ENCODE measurements around the gene FGFRL1. TPM values are rescaled to one million over a fixed set of nuclear protein-coding genes. Genes with fewer than 3 reads are reported as not detected.
A peak's percentile ranks its signal among the peaks of the same experiment; 100 is the strongest.

Gene FGFRL1, protein sequence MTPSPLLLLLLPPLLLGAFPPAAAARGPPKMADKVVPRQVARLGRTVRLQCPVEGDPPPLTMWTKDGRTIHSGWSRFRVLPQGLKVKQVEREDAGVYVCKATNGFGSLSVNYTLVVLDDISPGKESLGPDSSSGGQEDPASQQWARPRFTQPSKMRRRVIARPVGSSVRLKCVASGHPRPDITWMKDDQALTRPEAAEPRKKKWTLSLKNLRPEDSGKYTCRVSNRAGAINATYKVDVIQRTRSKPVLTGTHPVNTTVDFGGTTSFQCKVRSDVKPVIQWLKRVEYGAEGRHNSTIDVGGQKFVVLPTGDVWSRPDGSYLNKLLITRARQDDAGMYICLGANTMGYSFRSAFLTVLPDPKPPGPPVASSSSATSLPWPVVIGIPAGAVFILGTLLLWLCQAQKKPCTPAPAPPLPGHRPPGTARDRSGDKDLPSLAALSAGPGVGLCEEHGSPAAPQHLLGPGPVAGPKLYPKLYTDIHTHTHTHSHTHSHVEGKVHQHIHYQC
- total RNA-seq: 10 to 100 TPM; 59.0 to 93.9 (median 77.2) TPM

DNA sequence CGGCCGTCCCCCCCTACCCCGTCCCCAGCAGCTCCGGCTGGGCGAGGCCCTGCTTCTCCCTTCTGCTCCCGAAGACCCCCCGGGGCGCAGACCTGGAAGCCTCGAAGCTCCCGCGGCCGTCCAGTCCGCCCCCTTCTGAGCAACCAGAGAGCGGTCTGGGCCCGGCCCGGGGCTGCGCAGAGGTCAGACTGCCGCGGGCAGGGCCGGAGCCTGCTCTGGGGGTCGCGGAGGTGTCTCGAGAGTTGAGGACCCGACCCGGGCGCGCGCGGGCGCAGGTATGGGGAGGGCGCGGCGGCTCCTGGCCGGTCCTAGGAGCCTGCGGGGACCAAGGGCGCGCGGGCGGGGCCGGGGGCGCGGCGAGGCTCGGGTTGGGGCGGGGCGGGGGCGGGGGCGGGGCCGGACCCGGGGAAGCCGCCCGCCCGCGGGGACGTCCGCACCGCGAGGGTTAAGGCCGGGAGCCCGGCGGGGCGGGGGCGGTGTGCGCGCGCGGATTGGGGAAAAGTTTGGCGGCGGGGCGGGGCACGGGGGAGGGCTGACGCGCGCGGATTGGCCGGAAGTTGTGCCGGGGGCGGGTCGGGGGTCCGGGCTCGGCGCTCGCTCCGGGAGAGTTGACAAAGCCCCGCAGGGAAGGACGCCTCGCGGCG is at the start of gene FGFRL1:
FGFRL1 (plus strand) TSS at position 605 of the 644 bp plus-strand sequence. CDS start 860 bp downstream, outside the sequence.
- Histone ChIP-seq H3K27ac (peak within 1 kb of the TSS; percentile 50 to 93 (median 74)), H3K27me3 (no peaks in the 10 kb centered on the region), H3K36me3 (no peaks in the 10 kb centered on the region), H3K9me3 (no peaks in the 10 kb centered on the region), H3K4me1 (peaks cover 32 to 34% of the 10 kb centered on the region in 2 donors), H3K4me3 (replicated peaks in 1 of 3) (peak within 1 kb of the TSS in 2 of 3 donors; percentile 60 to 67)
- WGBS, 2 donors: 1% methylated on average over 15 of the region's 89 CpGs; no CpG with 5 or more reads in 1 of the 2 donors
- peak in 1 of 2 donors; percentile 61 for TF ChIP-seq POLR2A (IDR thresholded peaks at IDR 0.05)
- TF ChIP-seq, protein P1, sequence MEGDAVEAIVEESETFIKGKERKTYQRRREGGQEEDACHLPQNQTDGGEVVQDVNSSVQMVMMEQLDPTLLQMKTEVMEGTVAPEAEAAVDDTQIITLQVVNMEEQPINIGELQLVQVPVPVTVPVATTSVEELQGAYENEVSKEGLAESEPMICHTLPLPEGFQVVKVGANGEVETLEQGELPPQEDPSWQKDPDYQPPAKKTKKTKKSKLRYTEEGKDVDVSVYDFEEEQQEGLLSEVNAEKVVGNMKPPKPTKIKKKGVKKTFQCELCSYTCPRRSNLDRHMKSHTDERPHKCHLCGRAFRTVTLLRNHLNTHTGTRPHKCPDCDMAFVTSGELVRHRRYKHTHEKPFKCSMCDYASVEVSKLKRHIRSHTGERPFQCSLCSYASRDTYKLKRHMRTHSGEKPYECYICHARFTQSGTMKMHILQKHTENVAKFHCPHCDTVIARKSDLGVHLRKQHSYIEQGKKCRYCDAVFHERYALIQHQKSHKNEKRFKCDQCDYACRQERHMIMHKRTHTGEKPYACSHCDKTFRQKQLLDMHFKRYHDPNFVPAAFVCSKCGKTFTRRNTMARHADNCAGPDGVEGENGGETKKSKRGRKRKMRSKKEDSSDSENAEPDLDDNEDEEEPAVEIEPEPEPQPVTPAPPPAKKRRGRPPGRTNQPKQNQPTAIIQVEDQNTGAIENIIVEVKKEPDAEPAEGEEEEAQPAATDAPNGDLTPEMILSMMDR (IDR thresholded peaks at IDR 0.05): no peak
- DNase-seq: peak; percentile 94 to 96
- intact Hi-C loops (cut with DNase I): loop anchor here (10.0 kb wide), 1 partner anchor 334 kb away; the partner anchor contains the start of gene UVSSA

DNA sequence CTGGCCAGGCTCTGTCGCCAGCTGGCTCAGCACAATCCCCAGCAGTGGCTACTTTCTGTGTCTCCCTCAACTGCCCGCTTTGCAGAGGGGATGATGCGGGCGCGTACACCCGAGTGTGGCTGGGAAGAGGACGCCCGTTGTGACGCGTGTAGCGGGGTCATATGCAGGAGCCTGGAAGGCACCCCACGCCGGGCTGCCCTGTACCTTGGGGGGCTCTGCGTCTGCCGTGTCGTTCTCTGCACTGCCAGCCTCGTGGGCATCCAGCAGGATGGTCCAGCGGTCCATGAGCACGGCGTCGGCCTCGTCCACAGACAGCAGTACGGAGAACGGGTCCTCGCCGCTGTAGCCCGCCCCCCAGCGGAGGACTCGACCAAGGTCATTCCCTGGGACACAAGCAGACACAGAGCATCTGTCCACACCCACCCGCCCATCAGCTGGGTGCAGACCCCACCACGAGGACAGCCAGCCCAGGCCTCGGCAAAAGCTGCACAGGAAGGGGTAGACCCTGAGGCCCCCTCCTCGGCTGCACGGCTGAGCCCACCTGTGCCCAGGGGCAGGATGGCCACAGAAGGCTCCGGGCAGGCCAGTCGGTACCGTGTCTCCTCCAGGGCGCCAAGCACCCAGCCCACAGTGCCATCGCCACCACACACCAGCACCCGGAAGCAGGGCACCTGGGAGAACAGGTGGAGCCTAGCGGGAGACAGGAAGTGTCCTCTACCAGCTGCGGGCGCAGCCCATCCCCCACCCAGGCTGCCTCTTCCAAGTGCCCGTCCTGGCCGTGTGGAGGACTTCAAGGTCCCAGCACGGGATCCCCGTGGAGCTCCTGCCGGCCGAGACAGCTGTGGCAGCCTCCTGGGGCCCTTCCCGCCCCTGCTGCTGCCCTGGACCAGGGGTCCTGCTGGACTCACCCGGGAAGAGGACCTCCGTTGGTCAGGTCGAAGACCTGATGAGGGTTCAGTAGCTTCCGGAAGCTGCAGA is 48.9 kb upstream of the FGFRL1 start:
- intact Hi-C loops (cut with DNase I): no loop called here
- Histone ChIP-seq H3K27ac (no peak overlapping the region), H3K9me3 (no peaks in the 10 kb centered on the region), H3K4me3 (replicated peaks in 1 of 3) (no peak overlapping the region), H3K36me3 (peaks cover 8 to 18% of the 10 kb centered on the region in 2 donors), H3K4me1 (no peaks in the 10 kb centered on the region), H3K27me3 (no peaks in the 10 kb centered on the region)
- 90 to 91% methylated on average over 23 to 34 of the region's 54 CpGs for WGBS, 2 donors
- TF ChIP-seq, protein P1 (IDR thresholded peaks at IDR 0.05): no peak
- no peak for TF ChIP-seq POLR2A (IDR thresholded peaks at IDR 0.05)
- DNase-seq: no peak

DNA sequence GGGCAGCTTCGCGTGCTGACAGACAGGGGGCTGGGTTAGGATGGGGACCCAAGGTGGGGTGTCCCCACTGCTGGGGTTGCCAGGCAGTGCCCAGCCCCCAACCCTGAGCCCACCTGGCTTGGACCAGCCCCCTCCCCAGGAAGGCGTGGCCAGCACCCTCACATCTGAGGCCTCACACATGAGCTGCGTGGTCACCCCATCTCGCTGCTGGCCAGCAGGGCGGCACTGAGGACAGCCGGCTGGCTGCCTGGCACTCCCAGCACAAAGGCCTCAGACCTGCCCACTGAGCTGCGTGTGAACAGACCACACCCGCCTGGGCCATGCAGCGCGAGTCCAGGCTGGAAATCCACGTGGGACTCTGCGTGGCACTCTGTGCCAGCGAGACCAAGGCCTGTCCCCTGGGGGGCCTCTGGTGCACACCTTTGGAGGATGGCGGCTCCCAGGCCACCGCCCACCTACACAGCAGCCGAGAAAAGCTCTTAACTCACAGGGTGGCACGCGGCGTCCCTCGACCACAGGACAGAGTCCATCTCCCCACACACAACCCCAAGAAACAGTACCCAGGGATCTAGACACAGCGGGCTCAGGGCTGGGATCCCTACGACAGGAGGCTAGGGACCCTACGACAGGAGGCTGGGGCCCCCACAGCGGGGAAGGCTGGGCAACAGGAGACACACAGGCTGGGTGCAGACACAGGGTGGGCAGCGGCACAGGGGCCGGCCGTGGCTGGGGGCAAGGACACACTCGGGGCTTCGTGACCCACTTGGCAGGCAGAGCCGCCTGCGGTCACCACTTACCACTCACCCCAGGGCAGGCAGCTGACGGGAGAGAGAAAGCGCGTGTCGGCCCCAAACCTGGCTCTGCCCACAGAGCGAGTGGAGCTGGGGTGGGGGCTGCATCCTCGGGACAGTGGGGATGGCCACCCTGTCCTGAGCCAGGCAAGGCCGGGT is 47.9 kb upstream of the FGFRL1 start:
- Histone ChIP-seq H3K9me3 (no peaks in the 10 kb centered on the region), H3K4me3 (replicated peaks in 1 of 3) (no peak overlapping the region), H3K27ac (no peak overlapping the region), H3K4me1 (peaks cover 0 to 4% of the 10 kb centered on the region in 2 donors), H3K27me3 (no peaks in the 10 kb centered on the region), H3K36me3 (peaks cover 8 to 12% of the 10 kb centered on the region in 2 donors)
- DNase-seq: no peak
- TF ChIP-seq, protein P1 (IDR thresholded peaks at IDR 0.05): no peak
- TF ChIP-seq POLR2A (IDR thresholded peaks at IDR 0.05): no peak
- 94 to 96% methylated on average over 9 to 24 of the region's 39 CpGs for WGBS, 2 donors
- intact Hi-C loops (cut with DNase I): no loop called here

DNA sequence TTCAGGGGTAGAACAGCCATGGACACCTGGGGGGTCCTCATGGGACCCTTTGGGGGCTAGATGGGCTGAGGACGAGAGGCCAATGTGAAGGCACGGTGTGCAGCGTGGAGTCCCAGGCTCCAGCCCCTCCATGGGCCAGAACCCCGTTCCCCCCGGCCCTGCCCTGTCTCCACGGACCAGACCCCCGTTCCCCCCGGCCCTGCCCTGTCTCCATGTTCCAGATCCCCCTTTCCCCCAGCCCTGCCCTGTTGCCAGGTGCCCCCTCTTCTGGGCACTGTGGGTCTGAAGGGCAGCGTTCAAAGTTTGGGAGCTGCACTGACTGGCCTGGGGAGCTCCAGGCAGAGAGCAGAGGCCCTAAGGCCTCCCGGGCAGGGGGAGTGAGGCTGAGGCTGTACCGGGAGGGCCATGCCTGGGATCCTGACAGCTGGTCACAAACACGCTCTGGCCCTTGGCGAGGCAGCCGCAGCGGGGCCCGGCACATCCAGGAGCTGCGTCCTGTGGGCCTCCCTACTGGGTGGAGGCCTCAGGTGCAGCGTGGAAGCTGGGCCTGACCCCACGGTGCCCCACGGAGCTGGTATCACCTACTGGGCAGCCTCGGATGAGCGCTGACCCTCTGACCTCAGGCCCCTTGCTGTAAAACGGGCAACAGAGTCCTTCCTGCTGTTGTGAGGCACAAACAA is 46.9 kb upstream of the FGFRL1 start:
- Histone ChIP-seq H3K4me1 (peaks cover 0 to 4% of the 10 kb centered on the region in 2 donors), H3K4me3 (replicated peaks in 1 of 3) (no peak overlapping the region), H3K27me3 (no peaks in the 10 kb centered on the region), H3K36me3 (peaks cover 8 to 11% of the 10 kb centered on the region in 2 donors), H3K27ac (no peak overlapping the region), H3K9me3 (no peaks in the 10 kb centered on the region)
- DNase-seq: no peak
- WGBS, 2 donors: 83 to 91% methylated on average over 14 to 15 of the region's 23 CpGs
- intact Hi-C loops (cut with DNase I): no loop called here
- no peak for TF ChIP-seq POLR2A (IDR thresholded peaks at IDR 0.05)
